GM20000 (cell line): ENCODE data around the gene PATL2.

Experiments used
- DNase-seq: peaks from one replicate; pipeline ENCODE4 v3.0.0; 2012; ENCODE audit warnings: low spot score
- TF ChIP-seq, protein P1 (sequence below): IDR thresholded peaks from 2 replicates; pipeline ENCODE4 v1.5.1; 2012; ENCODE audit warnings: mild to moderate bottlenecking, control low read depth; ENCODE audit errors: extremely low read depth, missing control alignments

Gene PATL2

DNA sequence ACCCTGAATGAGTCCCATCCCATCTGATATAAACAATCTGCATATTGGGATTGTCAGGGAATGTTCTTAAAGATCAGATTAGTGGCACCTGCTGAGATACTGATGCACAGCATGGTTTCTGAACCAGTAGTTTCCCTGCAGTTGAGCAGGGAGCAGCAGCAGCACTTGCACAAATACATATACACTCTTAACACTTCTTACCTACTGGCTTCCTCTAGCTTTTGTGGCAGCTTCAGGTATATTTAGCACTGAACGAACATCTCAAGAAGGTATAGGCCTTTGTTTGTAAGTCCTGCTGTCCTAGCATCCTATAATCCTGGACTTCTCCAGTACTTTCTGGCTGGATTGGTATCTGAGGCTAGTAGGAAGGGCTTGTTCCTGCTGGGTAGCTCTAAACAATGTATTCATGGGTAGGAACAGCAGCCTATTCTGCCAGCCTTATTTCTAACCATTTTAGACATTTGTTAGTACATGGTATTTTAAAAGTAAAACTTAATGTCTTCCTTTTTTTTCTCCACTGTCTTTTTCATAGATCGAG is 4.7 kb upstream of the PATL2 start:
- TF ChIP-seq, protein P1, sequence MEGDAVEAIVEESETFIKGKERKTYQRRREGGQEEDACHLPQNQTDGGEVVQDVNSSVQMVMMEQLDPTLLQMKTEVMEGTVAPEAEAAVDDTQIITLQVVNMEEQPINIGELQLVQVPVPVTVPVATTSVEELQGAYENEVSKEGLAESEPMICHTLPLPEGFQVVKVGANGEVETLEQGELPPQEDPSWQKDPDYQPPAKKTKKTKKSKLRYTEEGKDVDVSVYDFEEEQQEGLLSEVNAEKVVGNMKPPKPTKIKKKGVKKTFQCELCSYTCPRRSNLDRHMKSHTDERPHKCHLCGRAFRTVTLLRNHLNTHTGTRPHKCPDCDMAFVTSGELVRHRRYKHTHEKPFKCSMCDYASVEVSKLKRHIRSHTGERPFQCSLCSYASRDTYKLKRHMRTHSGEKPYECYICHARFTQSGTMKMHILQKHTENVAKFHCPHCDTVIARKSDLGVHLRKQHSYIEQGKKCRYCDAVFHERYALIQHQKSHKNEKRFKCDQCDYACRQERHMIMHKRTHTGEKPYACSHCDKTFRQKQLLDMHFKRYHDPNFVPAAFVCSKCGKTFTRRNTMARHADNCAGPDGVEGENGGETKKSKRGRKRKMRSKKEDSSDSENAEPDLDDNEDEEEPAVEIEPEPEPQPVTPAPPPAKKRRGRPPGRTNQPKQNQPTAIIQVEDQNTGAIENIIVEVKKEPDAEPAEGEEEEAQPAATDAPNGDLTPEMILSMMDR, result no peak
- DNase-seq, result no peak

DNA sequence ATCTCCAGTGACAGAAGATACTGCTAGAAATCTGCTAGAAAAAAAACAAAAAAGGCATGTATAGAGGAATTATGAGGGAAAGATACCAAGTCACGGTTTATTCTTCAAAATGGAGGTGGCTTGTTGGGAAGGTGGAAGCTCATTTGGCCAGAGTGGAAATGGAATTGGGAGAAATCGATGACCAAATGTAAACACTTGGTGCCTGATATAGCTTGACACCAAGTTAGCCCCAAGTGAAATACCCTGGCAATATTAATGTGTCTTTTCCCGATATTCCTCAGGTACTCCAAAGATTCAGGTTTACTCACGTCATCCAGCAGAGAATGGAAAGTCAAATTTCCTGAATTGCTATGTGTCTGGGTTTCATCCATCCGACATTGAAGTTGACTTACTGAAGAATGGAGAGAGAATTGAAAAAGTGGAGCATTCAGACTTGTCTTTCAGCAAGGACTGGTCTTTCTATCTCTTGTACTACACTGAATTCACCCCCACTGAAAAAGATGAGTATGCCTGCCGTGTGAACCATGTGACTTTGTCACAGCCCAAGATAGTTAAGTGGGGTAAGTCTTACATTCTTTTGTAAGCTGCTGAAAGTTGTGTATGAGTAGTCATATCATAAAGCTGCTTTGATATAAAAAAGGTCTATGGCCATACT is 4.1 kb upstream of the PATL2 start:
- no peak for DNase-seq
- TF ChIP-seq, protein P1, result no peak

DNA sequence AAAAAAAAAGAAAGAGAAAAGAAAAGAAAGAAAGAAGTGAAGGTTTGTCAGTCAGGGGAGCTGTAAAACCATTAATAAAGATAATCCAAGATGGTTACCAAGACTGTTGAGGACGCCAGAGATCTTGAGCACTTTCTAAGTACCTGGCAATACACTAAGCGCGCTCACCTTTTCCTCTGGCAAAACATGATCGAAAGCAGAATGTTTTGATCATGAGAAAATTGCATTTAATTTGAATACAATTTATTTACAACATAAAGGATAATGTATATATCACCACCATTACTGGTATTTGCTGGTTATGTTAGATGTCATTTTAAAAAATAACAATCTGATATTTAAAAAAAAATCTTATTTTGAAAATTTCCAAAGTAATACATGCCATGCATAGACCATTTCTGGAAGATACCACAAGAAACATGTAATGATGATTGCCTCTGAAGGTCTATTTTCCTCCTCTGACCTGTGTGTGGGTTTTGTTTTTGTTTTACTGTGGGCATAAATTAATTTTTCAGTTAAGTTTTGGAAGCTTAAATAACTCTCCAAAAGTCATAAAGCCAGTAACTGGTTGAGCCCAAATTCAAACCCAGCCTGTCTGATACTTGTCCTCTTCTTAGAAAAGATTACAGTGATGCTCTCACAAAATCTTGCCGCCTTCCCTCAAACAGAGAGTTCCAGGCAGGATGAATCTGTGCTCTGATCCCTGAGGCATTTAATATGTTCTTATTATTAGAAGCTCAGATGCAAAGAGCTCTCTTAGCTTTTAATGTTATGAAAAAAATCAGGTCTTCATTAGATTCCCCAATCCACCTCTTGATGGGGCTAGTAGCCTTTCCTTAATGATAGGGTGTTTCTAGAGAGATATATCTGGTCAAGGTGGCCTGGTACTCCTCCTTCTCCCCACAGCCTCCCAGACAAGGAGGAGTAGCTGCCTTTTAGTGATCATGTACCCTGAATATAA is 2.2 kb upstream of the PATL2 start:
- TF ChIP-seq, protein P1, result no peak
- no peak for DNase-seq

DNA sequence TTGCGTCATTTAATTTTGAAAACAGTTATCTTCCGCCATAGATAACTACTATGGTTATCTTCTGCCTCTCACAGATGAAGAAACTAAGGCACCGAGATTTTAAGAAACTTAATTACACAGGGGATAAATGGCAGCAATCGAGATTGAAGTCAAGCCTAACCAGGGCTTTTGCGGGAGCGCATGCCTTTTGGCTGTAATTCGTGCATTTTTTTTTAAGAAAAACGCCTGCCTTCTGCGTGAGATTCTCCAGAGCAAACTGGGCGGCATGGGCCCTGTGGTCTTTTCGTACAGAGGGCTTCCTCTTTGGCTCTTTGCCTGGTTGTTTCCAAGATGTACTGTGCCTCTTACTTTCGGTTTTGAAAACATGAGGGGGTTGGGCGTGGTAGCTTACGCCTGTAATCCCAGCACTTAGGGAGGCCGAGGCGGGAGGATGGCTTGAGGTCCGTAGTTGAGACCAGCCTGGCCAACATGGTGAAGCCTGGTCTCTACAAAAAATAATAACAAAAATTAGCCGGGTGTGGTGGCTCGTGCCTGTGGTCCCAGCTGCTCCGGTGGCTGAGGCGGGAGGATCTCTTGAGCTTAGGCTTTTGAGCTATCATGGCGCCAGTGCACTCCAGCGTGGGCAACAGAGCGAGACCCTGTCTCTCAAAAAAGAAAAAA is 1.4 kb upstream of the PATL2 start:
- no peak for DNase-seq
- TF ChIP-seq, protein P1, result no peak

DNA sequence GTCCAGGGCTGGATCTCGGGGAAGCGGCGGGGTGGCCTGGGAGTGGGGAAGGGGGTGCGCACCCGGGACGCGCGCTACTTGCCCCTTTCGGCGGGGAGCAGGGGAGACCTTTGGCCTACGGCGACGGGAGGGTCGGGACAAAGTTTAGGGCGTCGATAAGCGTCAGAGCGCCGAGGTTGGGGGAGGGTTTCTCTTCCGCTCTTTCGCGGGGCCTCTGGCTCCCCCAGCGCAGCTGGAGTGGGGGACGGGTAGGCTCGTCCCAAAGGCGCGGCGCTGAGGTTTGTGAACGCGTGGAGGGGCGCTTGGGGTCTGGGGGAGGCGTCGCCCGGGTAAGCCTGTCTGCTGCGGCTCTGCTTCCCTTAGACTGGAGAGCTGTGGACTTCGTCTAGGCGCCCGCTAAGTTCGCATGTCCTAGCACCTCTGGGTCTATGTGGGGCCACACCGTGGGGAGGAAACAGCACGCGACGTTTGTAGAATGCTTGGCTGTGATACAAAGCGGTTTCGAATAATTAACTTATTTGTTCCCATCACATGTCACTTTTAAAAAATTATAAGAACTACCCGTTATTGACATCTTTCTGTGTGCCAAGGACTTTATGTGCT is 721 bp upstream of the PATL2 start:
- TF ChIP-seq, protein P1, result no peak
- DNase-seq, result no peak

DNA sequence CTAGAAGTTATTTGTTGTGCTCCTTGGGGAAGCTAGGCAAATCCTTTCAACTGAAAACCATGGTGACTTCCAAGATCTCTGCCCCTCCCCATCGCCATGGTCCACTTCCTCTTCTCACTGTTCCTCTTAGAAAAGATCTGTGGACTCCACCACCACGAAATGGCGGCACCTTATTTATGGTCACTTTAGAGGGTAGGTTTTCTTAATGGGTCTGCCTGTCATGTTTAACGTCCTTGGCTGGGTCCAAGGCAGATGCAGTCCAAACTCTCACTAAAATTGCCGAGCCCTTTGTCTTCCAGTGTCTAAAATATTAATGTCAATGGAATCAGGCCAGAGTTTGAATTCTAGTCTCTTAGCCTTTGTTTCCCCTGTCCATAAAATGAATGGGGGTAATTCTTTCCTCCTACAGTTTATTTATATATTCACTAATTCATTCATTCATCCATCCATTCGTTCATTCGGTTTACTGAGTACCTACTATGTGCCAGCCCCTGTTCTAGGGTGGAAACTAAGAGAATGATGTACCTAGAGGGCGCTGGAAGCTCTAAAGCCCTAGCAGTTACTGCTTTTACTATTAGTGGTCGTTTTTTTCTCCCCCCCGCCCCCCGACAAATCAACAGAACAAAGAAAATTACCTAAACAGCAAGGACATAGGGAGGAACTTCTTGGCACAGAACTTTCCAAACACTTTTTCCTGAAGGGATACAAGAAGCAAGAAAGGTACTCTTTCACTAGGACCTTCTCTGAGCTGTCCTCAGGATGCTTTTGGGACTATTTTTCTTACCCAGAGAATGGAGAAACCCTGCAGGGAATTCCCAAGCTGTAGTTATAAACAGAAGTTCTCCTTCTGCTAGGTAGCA is 657 bp downstream of the PATL2 start:
- DNase-seq, result peak; percentile 45
- TF ChIP-seq, protein P1, result peak; percentile 31
